Camera-type eye (tissue), 1 donor: ENCODE data around the gene RPRD2. TPM values are rescaled to one million over a fixed set of nuclear protein-coding genes. Genes with fewer than 3 reads are reported as not detected.

ENCODE experiments used
- total RNA-seq: library from RNA; depleted of rRNA; stranded (reverse); fragments of >200 nt; gene quantifications from one replicate; pipeline ENCODE4 v1.2.3, GENCODE V29; 2014

Gene RPRD2
- total RNA-seq: 30.1 TPM

DNA sequence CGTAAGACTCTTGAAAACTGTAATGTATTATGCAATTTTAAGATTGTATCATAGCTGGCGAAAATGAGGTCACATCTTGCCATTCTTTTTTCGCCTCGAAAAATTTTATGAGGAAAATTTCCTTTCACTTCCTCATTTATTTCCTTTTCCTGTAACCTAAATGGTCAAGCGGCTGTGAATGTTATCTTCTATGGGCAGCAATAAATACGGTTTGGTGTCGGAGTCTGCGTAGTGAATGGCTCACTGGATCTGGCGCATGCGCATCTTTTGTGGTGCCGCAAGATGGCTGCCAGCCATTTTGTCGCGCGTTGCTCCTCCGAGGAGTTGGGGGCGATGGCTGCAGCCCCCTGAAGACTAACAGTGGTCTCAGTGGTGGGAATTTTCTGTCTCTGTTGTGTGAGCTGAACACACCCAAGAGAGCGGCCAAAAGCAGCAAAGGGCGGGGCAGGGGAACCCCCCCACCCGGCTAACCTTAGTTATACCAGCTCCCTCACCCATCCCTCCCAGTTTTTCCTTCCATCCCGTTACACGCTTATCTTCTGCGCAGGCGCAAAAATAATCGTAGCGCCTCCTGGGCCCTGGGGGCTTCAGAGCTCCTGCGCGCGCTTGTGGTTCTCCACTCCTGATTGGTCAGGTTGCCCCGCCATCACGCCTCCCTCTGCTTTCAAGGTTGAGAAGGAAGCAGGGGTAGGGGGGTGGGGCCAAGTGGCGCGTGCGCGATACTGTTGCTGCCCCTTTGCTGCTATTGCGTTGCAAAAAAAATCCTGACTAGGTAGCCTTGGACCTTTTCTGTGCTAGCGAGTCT is at the start of gene RPRD2:
Gene RPRD2 (plus strand): TSS at position 722 of the 805 bp plus-strand sequence. CDS start 568 bp downstream, outside the sequence.

DNA sequence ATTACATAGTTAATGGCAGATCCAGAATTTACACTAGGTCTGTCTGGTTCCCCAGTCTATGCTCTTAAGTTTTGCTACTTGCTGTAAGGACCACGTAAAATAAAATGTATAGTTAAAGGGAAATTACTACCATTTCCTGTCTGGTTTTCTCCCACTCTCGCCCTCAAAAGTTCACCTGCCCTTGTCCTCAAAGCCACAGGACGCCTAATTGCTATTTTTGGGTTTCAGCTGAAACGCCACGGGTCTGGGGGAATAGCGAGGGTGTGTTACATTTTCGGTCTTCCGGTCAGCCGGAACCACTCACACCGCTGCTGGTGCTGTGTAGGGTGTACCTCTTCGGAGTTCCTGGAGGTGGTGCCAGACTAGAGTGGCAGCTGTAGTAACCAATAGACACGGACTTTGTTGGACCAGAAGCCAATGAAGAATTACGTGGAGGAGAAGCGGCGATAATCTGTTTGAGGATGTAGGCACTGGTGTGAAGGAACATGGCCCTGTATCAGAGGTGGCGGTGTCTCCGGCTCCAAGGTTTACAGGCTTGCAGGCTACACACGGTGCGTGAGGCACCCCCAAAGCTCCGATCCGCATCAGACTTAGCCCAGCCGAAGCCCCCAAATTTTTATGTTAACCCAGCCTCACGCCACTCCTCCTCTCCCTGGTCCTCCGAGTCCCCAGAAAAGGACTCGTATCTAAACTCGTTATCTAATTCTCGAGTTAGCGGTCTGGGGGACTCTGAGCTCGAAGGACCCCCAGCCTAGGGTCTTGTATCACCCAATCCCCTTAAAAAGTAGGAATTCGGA is 123.2 kb downstream of the RPRD2 start, which contains the start of gene TARS2:
Gene TARS2 (plus strand): TSS at position 454 of the 797 bp plus-strand sequence. CDS start 32 bp downstream, at position 486.

GRCh38 chr1:150507912-150508864 is 144.2 kb downstream of the RPRD2 start, which contains the start of gene ECM1:
Gene ECM1 (plus strand): TSS chr1:150508109. CDS start chr1:150508210, 101 bp downstream.

DNA sequence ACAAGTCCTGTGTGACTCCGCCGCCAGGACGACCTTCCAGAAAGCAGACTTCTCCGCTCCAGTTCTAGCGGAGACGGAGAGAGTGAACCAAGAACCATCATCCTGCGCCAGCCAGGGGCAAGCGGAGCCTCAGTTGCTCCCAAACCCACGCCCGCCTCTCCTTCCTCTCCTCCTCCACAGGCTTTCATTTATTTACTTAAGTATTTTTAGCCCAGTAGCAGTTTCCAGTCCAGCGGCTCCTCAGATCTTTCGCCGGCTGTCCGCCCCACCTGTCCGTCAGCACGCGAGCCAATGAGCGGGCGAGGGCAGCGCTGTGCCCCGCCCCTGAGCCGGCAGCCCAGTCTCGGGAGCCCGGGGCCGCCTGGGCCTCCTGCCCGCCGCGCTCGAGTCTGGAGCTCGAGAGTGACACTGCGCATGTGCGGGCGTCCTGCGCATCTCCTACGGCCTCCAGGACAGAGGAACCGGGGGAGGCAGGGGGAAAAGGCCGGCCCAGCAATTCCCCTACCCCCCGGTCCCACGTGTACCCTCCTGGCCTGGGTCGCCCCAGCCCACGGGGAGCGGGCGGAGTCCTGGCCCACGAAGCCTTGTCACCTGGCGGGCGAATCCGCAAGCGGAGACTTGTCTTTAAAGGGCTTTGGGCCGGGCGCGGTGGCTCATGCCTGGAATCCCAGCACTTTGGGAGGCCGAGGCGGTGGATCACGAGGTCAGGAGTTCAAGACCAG is 151.5 kb downstream of the RPRD2 start, which contains the start of gene FALEC:
Gene FALEC (plus strand): TSS at position 425 of the 722 bp plus-strand sequence.

Other genes starting within 250 kb of the RPRD2 start
- gene PLEKHO1, start 214.2 kb upstream of the RPRD2 start, total RNA-seq: 35.0 TPM
- 45.7 TPM for gene ANP32E, start 128.0 kb upstream of the RPRD2 start, total RNA-seq
- 49.1 TPM for gene CA14, start 106.4 kb upstream of the RPRD2 start, total RNA-seq
- gene APH1A, start 95.1 kb upstream of the RPRD2 start, total RNA-seq: 68.5 TPM
- gene C1orf54, start 91.4 kb upstream of the RPRD2 start, total RNA-seq: 9.1 TPM
- 5.7 TPM for gene CIART, start 81.6 kb upstream of the RPRD2 start, total RNA-seq
- gene MRPS21, start 70.3 kb upstream of the RPRD2 start, total RNA-seq: 32.3 TPM
- 95.1 TPM for gene PRPF3, start 42.6 kb upstream of the RPRD2 start, total RNA-seq
- gene TARS2, start 123.3 kb downstream of the RPRD2 start, total RNA-seq: 24.4 TPM
- 2.1 TPM for gene ECM1, start 144.0 kb downstream of the RPRD2 start, total RNA-seq
- gene FALEC, start 151.6 kb downstream of the RPRD2 start, total RNA-seq: not detected
- 53.7 TPM for gene ADAMTSL4, start 185.3 kb downstream of the RPRD2 start, total RNA-seq
- 189 TPM for gene MCL1, start 215.5 kb downstream of the RPRD2 start, total RNA-seq